Astrocyte (in vitro differentiated cells and primary cell): ENCODE measurements around the gene GCK. TPM values are rescaled to one million over a fixed set of nuclear protein-coding genes. Genes with fewer than 3 reads are reported as not detected.
A peak's percentile ranks its signal among the peaks of the same experiment; 100 is the strongest.

Experiments used
- DNase-seq: peaks from one replicate; pipeline ENCODE4 v3.0.0-alpha.2; 2010; ENCODE audit warnings: low read depth
- FAIRE-seq: peaks from 2 replicates; lab custom pipeline; 2011; peaks lifted over from hg19 to GRCh38; lab: Jason Lieb, UNC
- H2AFZ ChIP-seq: 2 replicates; pipeline ENCODE4 v1.6.0; 2012; ENCODE audit warnings: low read depth, low read length, inconsistent platforms
- H3K27ac ChIP-seq: 2 replicates; pipeline ENCODE4 v1.5.1; 2011; ENCODE audit warnings: low read depth, low read length, inconsistent platforms
- H3K27me3 ChIP-seq: 2 replicates; pipeline ENCODE4 v1.6.0; 2011; ENCODE audit warnings: low read length, inconsistent platforms; ENCODE audit not compliant: insufficient read depth
- H3K36me3 ChIP-seq: 2 replicates; pipeline ENCODE4 v1.5.1; 2011; ENCODE audit warnings: low read length, inconsistent platforms; ENCODE audit not compliant: insufficient read depth
- H3K4me1 ChIP-seq: 2 replicates; pipeline ENCODE4 v1.5.1; 2011; ENCODE audit warnings: low read length, inconsistent platforms; ENCODE audit not compliant: insufficient read depth
- H3K4me2 ChIP-seq: 2 replicates; pipeline ENCODE4 v1.6.0; 2012; ENCODE audit warnings: low read length, inconsistent platforms
- H3K4me3 ChIP-seq: 2 replicates; pipeline ENCODE4 v1.5.1; 2011; ENCODE audit warnings: low read depth, mild to moderate bottlenecking, low read length, inconsistent platforms; ENCODE audit not compliant: insufficient read depth
- H3K79me2 ChIP-seq: 2 replicates; pipeline ENCODE4 v1.6.0; 2012; ENCODE audit warnings: mild to moderate bottlenecking, low read length, inconsistent platforms; ENCODE audit not compliant: insufficient read depth
- H3K9ac ChIP-seq: 2 replicates; pipeline ENCODE4 v1.6.0; 2012; ENCODE audit warnings: mild to moderate bottlenecking, low read length, inconsistent platforms
- H3K9me3 ChIP-seq: 2 replicates; pipeline ENCODE4 v1.5.1; 2012; ENCODE audit warnings: low read depth, mild to moderate bottlenecking, low read length, inconsistent platforms; ENCODE audit not compliant: insufficient read depth
- H4K20me1 ChIP-seq: 2 replicates; pipeline ENCODE4 v1.6.0; 2012; ENCODE audit warnings: low read length, inconsistent platforms; ENCODE audit not compliant: insufficient read depth
- H3K27ac Mint-ChIP-seq: one replicate; pipeline ENCODE4 v1.8.0; 2021; ENCODE audit warnings: mild to moderate bottlenecking, mixed read lengths; ENCODE audit not compliant: unreplicated experiment
- H3K27me3 Mint-ChIP-seq: one replicate; pipeline ENCODE4 v1.8.0; 2021; ENCODE audit warnings: low read depth, mixed read lengths; ENCODE audit not compliant: unreplicated experiment
- H3K36me3 Mint-ChIP-seq: one replicate; pipeline ENCODE4 v1.8.0; 2021; ENCODE audit warnings: low read depth, mixed read lengths; ENCODE audit not compliant: unreplicated experiment
- H3K4me1 Mint-ChIP-seq: one replicate; pipeline ENCODE4 v1.8.0; 2021; ENCODE audit warnings: low read depth, mixed read lengths; ENCODE audit not compliant: unreplicated experiment
- H3K4me3 Mint-ChIP-seq: one replicate; pipeline ENCODE4 v1.8.0; 2021; ENCODE audit warnings: mild to moderate bottlenecking, moderate library complexity, mixed read lengths; ENCODE audit not compliant: unreplicated experiment
- H3K9me3 Mint-ChIP-seq: one replicate; pipeline ENCODE4 v1.8.0; 2021; ENCODE audit warnings: mild to moderate bottlenecking, mixed read lengths; ENCODE audit not compliant: unreplicated experiment
- CTCF ChIP-seq: IDR thresholded peaks from 2 replicates; pipeline ENCODE4 v1.5.1; 2011; ENCODE audit warnings: low read depth, mild to moderate bottlenecking, inconsistent platforms, low read length, moderate library complexity; ENCODE audit not compliant: insufficient read depth
- EZH2 ChIP-seq: IDR thresholded peaks from 2 replicates; pipeline ENCODE4 v1.6.1; 2012; ENCODE audit warnings: mild to moderate bottlenecking, low read length, inconsistent platforms; ENCODE audit not compliant: insufficient read depth
- total RNA-seq: library from RNA; stranded (reverse); gene quantifications from 2 replicates; pipeline ENCODE4 v1.2.1, GENCODE V29; 2021

Gene GCK
- total RNA-seq, 1 donor from 2014 or later = not detected

GRCh38 chr7:44167920-44168319, 21.3 kb downstream of the GCK start:
- H3K9ac ChIP-seq = no peak overlapping the region
- H3K9me3 ChIP-seq = no peaks in the 10 kb centered on the region
- no peaks in the 10 kb centered on the region for H3K79me2 ChIP-seq
- H2AFZ ChIP-seq = no peak overlapping the region
- H3K4me3 ChIP-seq = no peak overlapping the region
- no peaks in the 10 kb centered on the region for H4K20me1 ChIP-seq
- no peak overlapping the region for H3K27ac ChIP-seq
- no peaks in the 10 kb centered on the region for H3K36me3 ChIP-seq
- no peak overlapping the region for H3K27ac Mint-ChIP-seq
- DNase-seq (no peak), FAIRE-seq (no peak)
- peaks cover 18% of the 10 kb centered on the region for H3K4me1 Mint-ChIP-seq
- peaks cover 4% of the 10 kb centered on the region for H3K27me3 Mint-ChIP-seq
- TF ChIP-seq EZH2 = no peak
- no peak for TF ChIP-seq CTCF
- no peak overlapping the region for H3K4me2 ChIP-seq
- H3K36me3 Mint-ChIP-seq = peaks cover 2% of the 10 kb centered on the region
- H3K9me3 Mint-ChIP-seq = peaks cover 5% of the 10 kb centered on the region
- no peaks in the 10 kb centered on the region for H3K27me3 ChIP-seq
- peaks cover 11% of the 10 kb centered on the region for H3K4me1 ChIP-seq
- H3K4me3 Mint-ChIP-seq = no peak overlapping the region

DNA sequence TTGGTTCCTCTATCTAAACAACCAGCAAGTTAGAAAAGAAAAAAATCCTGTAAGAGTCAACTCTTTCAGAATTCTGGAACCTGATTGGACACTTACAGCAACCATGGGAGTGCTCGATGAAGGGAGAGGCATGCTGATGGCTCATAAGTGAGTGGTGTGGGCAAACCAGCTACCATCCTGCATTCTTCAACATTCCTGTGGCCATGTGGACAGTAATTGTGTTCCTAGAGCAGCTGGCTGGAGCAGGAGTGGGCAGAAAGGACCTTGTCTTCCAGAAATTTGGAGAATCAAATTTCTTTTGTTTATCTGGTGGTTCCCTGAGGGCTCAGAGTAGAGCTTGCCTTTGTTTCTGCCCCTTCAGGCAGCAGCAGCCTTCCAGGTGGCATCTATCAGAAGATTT, 25.6 kb downstream of the GCK start:
- peak; percentile 95 for DNase-seq
- peak overlapping the region; percentile 51 for H3K4me3 Mint-ChIP-seq
- H4K20me1 ChIP-seq = no peaks in the 10 kb centered on the region
- FAIRE-seq = peak; percentile 97
- no peak overlapping the region for H2AFZ ChIP-seq
- no peak for TF ChIP-seq EZH2
- TF ChIP-seq CTCF = no peak
- H3K4me1 ChIP-seq = peaks cover 11% of the 10 kb centered on the region
- H3K27me3 ChIP-seq = no peaks in the 10 kb centered on the region
- no peaks in the 10 kb centered on the region for H3K79me2 ChIP-seq
- no peaks in the 10 kb centered on the region for H3K9me3 ChIP-seq
- peak overlapping the region; percentile 86 for H3K27ac Mint-ChIP-seq
- H3K4me2 ChIP-seq = peak overlapping the region; percentile 46
- no peak overlapping the region for H3K9ac ChIP-seq
- H3K27me3 Mint-ChIP-seq = peaks cover 5% of the 10 kb centered on the region
- no peak overlapping the region for H3K27ac ChIP-seq
- H3K36me3 Mint-ChIP-seq = peaks cover 2% of the 10 kb centered on the region
- no peak overlapping the region for H3K4me3 ChIP-seq
- H3K9me3 Mint-ChIP-seq = no peaks in the 10 kb centered on the region
- no peaks in the 10 kb centered on the region for H3K36me3 ChIP-seq
- H3K4me1 Mint-ChIP-seq = peaks cover 27% of the 10 kb centered on the region

DNA sequence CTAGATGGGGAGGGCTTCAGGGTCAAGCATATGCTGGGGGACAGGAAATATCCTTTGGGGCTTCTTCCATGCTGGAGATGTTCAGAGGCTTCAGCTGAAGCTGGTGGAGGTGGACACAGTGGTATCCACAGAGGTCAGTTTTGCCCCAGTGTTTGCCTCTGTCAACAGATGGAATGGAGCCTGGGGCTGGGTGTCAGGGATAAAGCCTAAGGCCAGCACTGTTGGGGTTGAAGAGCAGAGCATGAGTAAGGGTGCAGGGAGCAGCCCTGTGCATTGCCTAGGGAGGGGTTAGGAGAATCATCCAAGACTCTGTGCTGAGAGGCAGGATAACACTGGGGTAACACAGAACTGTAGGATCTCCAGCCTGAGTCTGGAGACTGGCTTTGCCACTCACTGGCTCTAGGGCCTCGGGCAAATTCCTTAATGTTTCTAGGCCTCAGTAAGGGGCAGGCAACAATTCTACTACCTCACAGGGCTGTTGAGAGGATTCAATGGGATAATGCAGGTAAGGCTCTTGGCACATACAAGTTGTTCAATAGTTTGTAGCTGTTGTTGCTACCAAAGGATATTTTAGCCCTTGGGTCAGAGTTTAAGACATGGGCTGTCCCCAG, 26.3 kb downstream of the GCK start:
- H3K9me3 ChIP-seq = no peaks in the 10 kb centered on the region
- Mint-ChIP-seq H3K4me1 (peaks cover 27% of the 10 kb centered on the region), H3K27me3 (peaks cover 7% of the 10 kb centered on the region), H3K9me3 (no peaks in the 10 kb centered on the region), H3K27ac (peak overlapping the region; percentile 86), H3K36me3 (peaks cover 2% of the 10 kb centered on the region), H3K4me3 (no peak overlapping the region)
- no peaks in the 10 kb centered on the region for H4K20me1 ChIP-seq
- no peak overlapping the region for H2AFZ ChIP-seq
- no peak overlapping the region for H3K9ac ChIP-seq
- H3K36me3 ChIP-seq = no peaks in the 10 kb centered on the region
- TF ChIP-seq EZH2 = no peak
- no peak for TF ChIP-seq CTCF
- FAIRE-seq (peak; percentile 37), DNase-seq (no peak)
- no peak overlapping the region for H3K27ac ChIP-seq
- H3K4me3 ChIP-seq = no peak overlapping the region
- peak overlapping the region; percentile 46 for H3K4me2 ChIP-seq
- no peaks in the 10 kb centered on the region for H3K27me3 ChIP-seq
- H3K79me2 ChIP-seq = no peaks in the 10 kb centered on the region
- peaks cover 11% of the 10 kb centered on the region for H3K4me1 ChIP-seq
